Body of pancreas (tissue), 4 donors: ENCODE results near the gene COPG1. TPM values are rescaled to one million over a fixed set of nuclear protein-coding genes. Genes with fewer than 3 reads are reported as not detected.
A peak's percentile ranks its signal among the peaks of the same experiment; 100 is the strongest.
"Not testable (repeated sequence)": the region's sequence is repeated elsewhere in the genome, so short reads cannot be mapped to it uniquely, and the experiment has no call there.

Source experiments
- ATAC-seq: fragments of 150-250 bp; one replicate; pipeline ENCODE4 v1.9.1; 2016
- DNase-seq, 4 donors: peaks; one replicate each; pipeline ENCODE4 v3.0.0-alpha.2; 2019
- H3K27ac ChIP-seq, 4 donors: fragments of 200-600 bp; sonication (generic); 1 replicate in 3 of 4; 2 replicates in 1 of 4; pipeline versions ENCODE4 v1.5.1 to v1.6.1; 2016 to 2019; ENCODE audit warnings: mild to moderate bottlenecking in 1 of 4, mixed read lengths in 1 of 4, moderate library complexity in 1 of 4
- H3K27me3 ChIP-seq, 2 donors: fragments of 200-600 bp; sonication (generic); one replicate each; pipeline ENCODE4 v1.6.0; 2016; ENCODE audit warnings: mild to moderate bottlenecking in 1 of 2
- H3K36me3 ChIP-seq, 2 donors: fragments of 200-600 bp; sonication (generic); replicated peaks in 1 of 2; 2 replicates each; pipeline ENCODE4 v1.5.1; 2016; ENCODE audit warnings: low read depth in 2 of 2; ENCODE audit not compliant: insufficient read depth in 1 of 2
- H3K4me1 ChIP-seq: fragments of 200-600 bp; sonication (generic); one replicate; pipeline ENCODE4 v1.6.0; 2016
- H3K4me3 ChIP-seq, 2 donors: fragments of 200-600 bp; sonication (generic); 1 replicate in 1 of 2; 2 replicates in 1 of 2; pipeline ENCODE4 v1.5.1; 2016 to 2019
- H3K9me3 ChIP-seq, 3 donors: fragments of 200-600 bp; sonication (generic); 1 replicate in 2 of 3; 2 replicates in 1 of 3; pipeline ENCODE4 v1.5.1; 2016
- CTCF ChIP-seq, 7 experiments: fragments of 450-650 bp in 4 of 7; fragments of 200-600 bp in 3 of 7; sonication (generic) in 3 of 7; IDR thresholded peaks; one replicate each; pipeline ENCODE4 v1.5.1; 2016 to 2019; ENCODE audit warnings: antibody characterized with exemption in 7 of 7
- POLR2A ChIP-seq, 3 donors: fragments of 450-650 bp; IDR thresholded peaks; one replicate each; pipeline ENCODE4 v1.6.1; 2016; ENCODE audit warnings: antibody characterized with exemption in 3 of 3, mild to moderate bottlenecking in 2 of 3
- WGBS, 2 donors: methylation state at CpG; one replicate each; pipeline ENCODE4 v1.1.5; 2017; 5-methylcytosine and 5-hydroxymethylcytosine counted together
- intact Hi-C: fragments of 100-400 bp; cut with DNase I; formaldehyde crosslinking; loops from one replicate; pipeline ENCODE4 v1.15.1; 2023
- total RNA-seq, 2 donors: library from RNA; depleted of rRNA; stranded (reverse); fragments of >200 nt; gene quantifications; one replicate each; pipeline ENCODE4 v1.1.0, GENCODE V29; 2016

Gene COPG1
- total RNA-seq, 2 donors from 2014 or later = 62.6 to 75.0 TPM

- intact Hi-C loops = no loop called here
- TF ChIP-seq POLR2A (IDR thresholded peaks at IDR 0.05) (no peak), CTCF (IDR thresholded peaks at IDR 0.05) (no peak)
- peak; percentile 14 for ATAC-seq
- WGBS, 2 donors = 70 to 84% methylated on average over 1 of the region's 1 CpG
- Histone ChIP-seq H3K9me3 (no peaks in the 10 kb centered on the region), H3K27ac (peak overlapping the region in 1 of 4 donors; percentile 44), H3K4me3 (no peak overlapping the region), H3K4me1 (peaks cover 12% of the 10 kb centered on the region), H3K27me3 (no peaks in the 10 kb centered on the region), H3K36me3 (no peaks in the 10 kb centered on the region)
- no peak for DNase-seq
Observed at GRCh38 chr3:129211345-129211744, 38.1 kb upstream of the COPG1 start.

- H3K4me3 ChIP-seq = no peak overlapping the region
- no peaks in the 10 kb centered on the region for H3K27me3 ChIP-seq
- H3K4me1 ChIP-seq = peaks cover 12% of the 10 kb centered on the region
- H3K9me3 ChIP-seq = no peaks in the 10 kb centered on the region
- no peaks in the 10 kb centered on the region for H3K36me3 ChIP-seq
- 9 to 12% methylated on average over 5 to 6 of the region's 6 CpGs for WGBS, 2 donors
- H3K27ac ChIP-seq = peak overlapping the region in 1 of 4 donors; percentile 44
- TF ChIP-seq POLR2A (IDR thresholded peaks at IDR 0.05) (no peak), CTCF (IDR thresholded peaks at IDR 0.05) (no peak)
- peak; percentile 93 for ATAC-seq
- intact Hi-C loops = no loop called here
- peak; percentile 65 to 84 (median 72) for DNase-seq
Observed at GRCh38 chr3:129211772-129212171, 37.6 kb upstream of the COPG1 start.

GRCh38 chr3:129213238-129213637, 36.2 kb upstream of the COPG1 start:
- Histone ChIP-seq H3K4me1 (peaks cover 12% of the 10 kb centered on the region), H3K27me3 (no peaks in the 10 kb centered on the region), H3K9me3 (no peaks in the 10 kb centered on the region), H3K27ac (no peak overlapping the region), H3K4me3 (no peak overlapping the region), H3K36me3 (no peaks in the 10 kb centered on the region)
- 92 to 94% methylated on average over 5 of the region's 5 CpGs for WGBS, 2 donors
- TF ChIP-seq POLR2A (IDR thresholded peaks at IDR 0.05) (no peak), CTCF (IDR thresholded peaks at IDR 0.05) (no peak)
- intact Hi-C loops = no loop called here
- DNase-seq = no peak
- no peak for ATAC-seq

GRCh38 chr3:129218742-129219141, 30.7 kb upstream of the COPG1 start:
- Histone ChIP-seq H3K27me3 (no peaks in the 10 kb centered on the region), H3K4me3 (no peak overlapping the region), H3K4me1 (no peaks in the 10 kb centered on the region), H3K36me3 (no peaks in the 10 kb centered on the region), H3K9me3 (no peaks in the 10 kb centered on the region), H3K27ac (no peak overlapping the region)
- WGBS, 2 donors = 72 to 90% methylated on average over 2 of the region's 2 CpGs
- DNase-seq (no peak), ATAC-seq (no peak)
- TF ChIP-seq POLR2A (IDR thresholded peaks at IDR 0.05) (no peak), CTCF (IDR thresholded peaks at IDR 0.05) (no peak)
- intact Hi-C loops = no loop called here

- intact Hi-C loops, H3K36me3 ChIP-seq, ATAC-seq, DNase-seq, H3K27me3 ChIP-seq, H3K9me3 ChIP-seq, H3K4me3 ChIP-seq: not testable (repeated sequence)
- H3K4me1 ChIP-seq = peaks cover 17% of the 10 kb centered on the region
- 68 to 82% methylated on average over 1 of the region's 1 CpG for WGBS, 2 donors
- H3K27ac ChIP-seq = peak overlapping the region in 3 of 4 donors; percentile 69 to 88 (median 75)
Observed at GRCh38 chr3:129224387-129224786, 25.0 kb upstream of the COPG1 start.
